AG09309 (cell line): ENCODE measurements around the gene XAGE3.
"Not testable (repeated sequence)": the region's sequence is repeated elsewhere in the genome, so short reads cannot be mapped to it uniquely, and the experiment has no call there.

Source experiments
- DNase-seq: peaks from one replicate; pipeline ENCODE4 v3.0.0-alpha.2; 2010; ENCODE audit warnings: low read depth
- H3K4me3 ChIP-seq: 2 replicates; pipeline ENCODE4 v1.5.1; 2011; ENCODE audit warnings: mild to moderate bottlenecking, low read depth, low read length, moderate library complexity; ENCODE audit not compliant: control insufficient read depth
- CTCF ChIP-seq: IDR thresholded peaks from 2 replicates; pipeline ENCODE4 v1.5.1; 2011; ENCODE audit warnings: mild to moderate bottlenecking, low read depth, low read length, inconsistent platforms; ENCODE audit not compliant: insufficient read depth, control insufficient read depth; ENCODE audit errors: missing control alignments

XAGE3 gene

GRCh38 chrX:52867610-52868348 is at the start of gene XAGE3:
Gene XAGE3, minus strand, starts transcription at chrX:52868083. Its CDS starts 950 bp downstream, at chrX:52867133.
- H3K4me3 ChIP-seq, result no peak within 1 kb of the TSS
- DNase-seq, result no peak
- TF ChIP-seq CTCF, result no peak

- DNase-seq, H3K4me3 ChIP-seq: not testable (repeated sequence)
Observed at GRCh38 chrX:52914704-52915103, 46.8 kb upstream of the XAGE3 start.

GRCh38 chrX:52913681-52914080 is 45.8 kb upstream of the XAGE3 start:
- not testable (repeated sequence) for DNase-seq, H3K4me3 ChIP-seq

GRCh38 chrX:52909313-52909969 is 41.6 kb upstream of the XAGE3 start:
- not testable (repeated sequence) for DNase-seq, H3K4me3 ChIP-seq

GRCh38 chrX:52907900-52908299 is 40.0 kb upstream of the XAGE3 start:
- not testable (repeated sequence) for DNase-seq, H3K4me3 ChIP-seq

GRCh38 chrX:52907137-52907536 is 39.3 kb upstream of the XAGE3 start:
- H3K4me3 ChIP-seq, DNase-seq: not testable (repeated sequence)

GRCh38 chrX:52906072-52906471 is 38.2 kb upstream of the XAGE3 start:
- H3K4me3 ChIP-seq, DNase-seq: not testable (repeated sequence)

GRCh38 chrX:52905531-52905930 is 37.6 kb upstream of the XAGE3 start:
- not testable (repeated sequence) for DNase-seq, H3K4me3 ChIP-seq

GRCh38 chrX:52896855-52897709 is 29.2 kb upstream of the XAGE3 start, which contains the start of gene FAM156B:
Gene FAM156B, plus strand, starts transcription at chrX:52897330. Its CDS starts 9,896 bp downstream, at chrX:52907226.
- DNase-seq, H3K4me3 ChIP-seq: not testable (repeated sequence)

GRCh38 chrX:52896438-52896837 is 28.6 kb upstream of the XAGE3 start:
- not testable (repeated sequence) for H3K4me3 ChIP-seq

GRCh38 chrX:52888090-52888489 is 20.2 kb upstream of the XAGE3 start:
- not testable (repeated sequence) for H3K4me3 ChIP-seq, DNase-seq

More at GRCh38 chrX:52896438-52896837, 28.6 kb upstream of the XAGE3 start:
- DNase-seq, result not testable (repeated sequence)

- not testable (repeated sequence) for H3K4me3 ChIP-seq, DNase-seq
Observed at GRCh38 chrX:52887459-52887858, 19.6 kb upstream of the XAGE3 start.

GRCh38 chrX:52876386-52876785 is 8.5 kb upstream of the XAGE3 start:
- DNase-seq, H3K4me3 ChIP-seq: not testable (repeated sequence)

GRCh38 chrX:52875436-52875835 is 7.6 kb upstream of the XAGE3 start:
- not testable (repeated sequence) for DNase-seq, H3K4me3 ChIP-seq
